Tongue (tissue), 2 donors: ENCODE data around the gene CELSR1. TPM values are rescaled to one million over a fixed set of nuclear protein-coding genes. Genes with fewer than 3 reads are reported as not detected.

Experiments
- DNase-seq: peaks from one replicate; pipeline ENCODE4 v3.0.0-alpha.2; 2015
- total RNA-seq: library from RNA; depleted of rRNA; stranded (reverse); fragments of >200 nt; gene quantifications from one replicate; pipeline ENCODE4 v1.2.3, GENCODE V29; 2014

Gene CELSR1
- total RNA-seq, 1 donor from 2014 or later: 18.1 TPM

DNA sequence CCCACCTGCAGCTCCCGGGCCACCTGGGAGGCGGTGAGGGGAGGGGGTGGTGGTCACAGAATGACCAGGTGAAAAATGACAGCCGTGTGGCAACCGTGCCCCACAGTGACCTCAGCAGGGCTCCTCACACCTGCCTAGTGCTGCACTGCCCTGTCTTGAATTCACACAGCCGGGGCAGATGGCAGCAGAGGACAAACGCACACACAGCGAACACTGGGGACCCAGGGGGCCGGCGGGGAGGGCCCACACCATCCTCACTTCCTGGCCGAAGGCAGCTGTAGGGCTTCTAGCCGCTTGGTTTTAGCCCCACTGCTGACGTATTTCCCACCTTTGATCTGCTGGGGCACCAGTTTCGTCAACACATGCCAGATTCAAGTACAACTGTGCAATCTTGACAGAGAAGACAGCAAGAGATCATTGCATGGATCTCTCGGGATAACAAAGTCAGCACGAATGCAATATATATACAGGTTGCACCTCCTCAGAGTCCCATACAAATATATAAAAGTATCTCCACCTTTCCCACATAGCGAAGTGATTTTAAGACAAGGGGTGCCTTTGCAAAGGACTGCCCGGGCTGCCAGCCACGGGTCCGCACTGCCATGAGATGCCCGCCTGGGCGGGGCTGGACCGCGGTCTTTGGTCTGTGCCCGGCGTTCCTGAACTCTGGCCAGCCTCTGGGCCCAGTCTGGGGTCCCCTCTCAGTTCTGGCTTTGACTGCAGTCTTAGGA lies 175.1 kb downstream of the CELSR1 start:
- DNase-seq: no peak

DNA sequence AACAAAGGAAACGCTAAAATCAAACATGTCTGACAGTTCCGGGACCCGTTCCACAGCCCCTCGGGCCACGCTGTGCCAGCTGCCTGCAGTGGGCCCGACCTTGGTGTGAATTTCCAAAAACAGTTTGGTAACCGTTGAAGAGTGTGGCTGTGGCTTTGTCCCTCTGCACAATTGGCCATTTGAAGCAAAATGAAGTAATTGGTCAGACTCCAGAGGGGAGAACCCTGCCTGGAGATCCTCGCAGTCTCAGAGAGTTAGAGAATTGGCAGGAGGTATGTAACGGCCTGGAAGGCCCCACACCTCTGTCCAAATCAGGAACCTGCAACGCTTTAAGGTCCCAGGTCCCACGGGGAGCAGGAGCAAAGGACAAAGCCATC lies 175.6 kb downstream of the CELSR1 start:
- no peak for DNase-seq

DNA sequence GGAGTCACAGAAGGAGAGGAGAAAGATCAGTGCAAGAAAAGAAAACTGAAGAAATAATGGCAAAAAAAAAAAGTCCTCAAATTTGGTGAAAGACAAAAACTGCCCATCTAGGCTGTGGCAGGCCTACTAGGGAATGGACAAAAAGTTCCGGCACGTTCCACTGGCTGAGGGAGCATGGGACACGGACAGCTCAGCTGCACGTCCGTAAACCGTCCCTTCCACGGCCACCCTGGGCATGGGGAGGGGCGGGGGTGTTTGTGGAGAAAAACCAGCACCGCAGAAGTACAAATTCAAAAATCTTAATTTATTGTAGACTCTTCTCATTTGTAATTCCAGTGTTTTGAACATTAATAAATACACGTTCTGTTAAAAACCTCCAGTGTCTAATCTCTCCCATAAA lies 176.5 kb downstream of the CELSR1 start:
- no peak for DNase-seq

DNA sequence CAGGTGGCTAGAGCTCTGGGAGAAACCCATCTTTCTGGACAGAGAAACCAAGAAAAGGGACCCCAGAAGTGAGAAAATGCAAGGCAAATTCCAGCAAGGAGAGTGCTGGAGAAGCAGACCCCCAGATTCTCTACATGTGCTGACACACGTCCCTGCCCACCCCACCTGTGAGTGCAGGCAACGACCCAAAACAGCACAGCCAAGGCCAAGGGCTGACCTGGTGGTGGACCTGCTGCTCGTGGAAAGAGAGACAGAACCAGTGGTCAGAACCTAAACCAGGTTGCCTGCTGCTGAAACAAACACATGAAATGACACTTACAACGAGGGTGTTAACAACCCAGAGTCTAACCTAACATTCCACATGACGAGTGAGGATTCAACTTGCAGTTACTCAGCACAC lies 177.3 kb downstream of the CELSR1 start:
- DNase-seq: no peak

DNA sequence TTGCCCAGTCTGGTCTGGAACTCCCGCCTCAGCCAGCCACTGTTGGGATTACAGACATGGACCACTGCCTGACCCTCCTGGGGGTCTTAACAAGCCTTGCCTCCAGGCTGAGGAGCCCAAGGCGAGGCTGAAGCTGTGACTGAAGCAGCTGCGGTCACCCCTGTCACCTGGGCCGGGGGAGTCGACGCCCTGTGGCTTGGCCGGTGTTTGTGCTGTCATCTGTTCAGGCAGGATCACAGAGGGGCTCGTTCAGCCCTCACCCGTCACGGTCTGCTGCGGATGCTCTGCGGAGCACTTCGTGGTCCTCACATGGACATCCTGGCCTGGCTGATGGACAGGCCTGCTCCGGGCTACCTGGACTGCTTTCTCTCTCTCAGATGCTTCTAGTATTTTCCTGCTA lies 178.1 kb downstream of the CELSR1 start:
- no peak for DNase-seq

DNA sequence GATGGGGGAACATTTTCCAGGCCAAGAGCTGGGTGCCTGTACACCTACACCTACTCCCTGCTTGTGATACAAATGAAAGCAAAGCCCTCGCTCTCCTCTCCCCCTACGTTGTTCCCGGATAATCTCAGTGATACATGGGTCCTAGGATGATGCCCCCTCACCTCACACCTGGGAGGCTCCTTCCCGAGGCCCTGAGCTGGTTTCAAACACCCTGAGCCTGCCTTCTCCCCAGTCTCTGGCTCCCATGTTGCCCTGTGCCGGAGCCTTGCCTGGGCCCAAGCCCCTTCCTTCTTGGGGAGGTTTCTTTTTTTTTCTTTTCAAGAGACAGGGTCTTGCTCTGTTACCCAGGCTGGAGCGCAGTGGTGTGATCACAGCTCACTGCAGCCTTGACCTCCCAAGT lies 178.7 kb downstream of the CELSR1 start:
- DNase-seq: no peak

DNA sequence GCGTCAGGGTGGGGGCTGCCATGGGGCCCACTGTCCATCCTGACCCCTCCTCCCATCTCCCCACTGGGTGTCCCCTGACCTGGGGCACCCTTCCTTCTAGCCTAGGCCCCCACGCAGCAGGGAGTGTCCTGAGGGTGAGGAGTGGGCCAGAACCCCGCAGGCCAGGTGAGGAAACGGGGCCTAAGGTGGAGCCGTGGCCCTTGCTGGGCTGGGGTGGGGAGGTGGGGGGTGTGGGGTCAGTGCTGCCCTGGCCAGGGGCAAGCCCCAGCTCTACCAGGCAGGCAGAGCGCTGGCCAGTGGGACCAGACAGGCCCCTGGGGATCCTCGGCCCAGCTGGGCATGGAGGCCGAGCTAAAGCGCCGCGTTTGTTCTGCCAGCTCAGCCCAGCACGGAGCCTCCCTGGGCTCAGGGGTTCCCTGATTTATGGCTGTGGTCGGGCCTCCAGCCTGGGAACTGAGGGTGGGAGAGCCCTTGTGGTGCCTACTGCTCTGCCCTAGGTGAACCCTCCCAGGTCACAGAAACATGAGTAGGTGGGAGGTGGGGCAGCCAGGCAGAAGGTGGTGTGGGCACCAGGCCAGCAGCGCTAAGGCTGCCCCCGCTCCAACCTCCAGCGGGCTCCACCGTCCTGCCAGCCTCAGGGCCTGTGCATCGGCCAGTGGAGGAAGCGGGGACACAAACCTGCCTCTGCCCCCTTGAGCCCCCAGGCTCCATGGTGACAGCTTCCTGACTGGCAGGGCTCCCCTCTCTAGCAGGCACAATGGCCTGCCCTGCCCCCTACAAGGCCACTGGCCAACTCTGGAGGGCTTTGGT lies 179.5 kb downstream of the CELSR1 start:
- no peak for DNase-seq

DNA sequence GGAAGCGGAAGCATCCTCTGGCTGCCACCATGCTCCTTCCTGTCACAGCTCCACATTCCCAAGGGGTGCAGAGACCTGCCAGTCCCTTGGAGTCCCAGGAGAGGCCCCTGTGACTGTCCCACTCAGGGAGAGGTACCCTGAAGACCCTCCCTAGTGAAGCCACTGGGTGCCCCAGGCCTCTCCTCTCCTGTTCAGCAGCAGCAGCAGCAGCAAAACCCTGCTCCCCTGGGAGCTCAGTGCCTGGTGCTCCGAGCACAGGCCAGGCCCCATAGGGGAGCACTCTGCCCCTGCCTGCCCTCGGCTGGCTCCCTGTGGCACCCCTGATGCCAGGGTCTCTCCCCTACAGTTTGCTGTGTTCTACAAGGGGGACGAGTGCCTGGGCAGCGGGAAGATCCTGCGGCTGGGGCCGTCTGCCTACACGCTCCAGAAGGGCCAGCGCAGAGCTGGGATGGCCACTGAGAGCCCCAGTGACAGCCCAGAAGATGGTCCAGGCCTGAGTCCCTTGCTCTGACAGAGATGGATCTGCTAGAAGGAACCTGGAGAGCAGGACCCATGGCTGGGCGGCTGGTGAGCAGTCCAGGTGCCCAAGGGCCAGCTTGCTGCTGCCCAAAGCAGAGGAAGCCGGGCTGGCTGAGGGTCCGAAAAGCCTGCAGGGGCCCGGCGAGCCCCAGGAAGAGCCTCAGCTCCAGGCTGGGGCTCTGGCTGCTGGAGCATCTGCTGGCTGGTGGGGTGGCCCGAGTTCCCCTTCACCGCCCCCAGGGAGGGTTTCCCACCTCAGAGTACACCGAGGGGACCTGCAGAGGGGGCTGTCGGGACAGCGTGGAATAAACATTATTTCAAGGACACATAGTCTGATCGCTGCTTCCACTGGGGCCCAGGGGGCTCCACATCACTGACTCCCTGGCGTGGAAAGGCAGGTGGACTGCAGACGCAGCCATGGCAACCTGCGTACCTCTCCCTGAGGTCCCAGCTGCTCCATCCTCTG lies 180.6 kb downstream of the CELSR1 start:
- DNase-seq: no peak

DNA sequence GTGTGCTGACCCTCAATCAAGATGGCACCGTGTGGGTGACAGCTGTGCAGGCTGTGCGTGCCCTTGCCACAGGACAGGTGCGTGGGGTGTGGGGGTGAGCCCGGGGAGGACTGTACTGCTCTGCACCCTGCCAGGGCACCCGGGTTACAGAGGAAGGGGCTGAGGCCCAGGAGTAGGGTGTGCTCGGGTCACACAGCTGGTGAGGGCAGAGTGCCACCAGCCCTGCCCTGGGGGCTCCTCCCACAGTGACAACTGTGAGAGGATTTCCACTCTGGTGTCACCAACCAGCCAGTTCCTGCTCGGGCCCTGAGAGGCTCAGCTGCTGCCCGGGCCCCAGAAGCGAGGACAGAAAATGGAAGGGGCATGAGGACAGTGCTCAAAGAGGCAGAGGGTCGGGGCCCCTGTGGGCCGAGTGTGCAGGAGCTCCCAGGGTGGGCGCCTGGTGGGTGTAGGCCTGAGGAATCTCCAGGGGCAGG lies 181.4 kb downstream of the CELSR1 start:
- peak; percentile 75 for DNase-seq

DNA sequence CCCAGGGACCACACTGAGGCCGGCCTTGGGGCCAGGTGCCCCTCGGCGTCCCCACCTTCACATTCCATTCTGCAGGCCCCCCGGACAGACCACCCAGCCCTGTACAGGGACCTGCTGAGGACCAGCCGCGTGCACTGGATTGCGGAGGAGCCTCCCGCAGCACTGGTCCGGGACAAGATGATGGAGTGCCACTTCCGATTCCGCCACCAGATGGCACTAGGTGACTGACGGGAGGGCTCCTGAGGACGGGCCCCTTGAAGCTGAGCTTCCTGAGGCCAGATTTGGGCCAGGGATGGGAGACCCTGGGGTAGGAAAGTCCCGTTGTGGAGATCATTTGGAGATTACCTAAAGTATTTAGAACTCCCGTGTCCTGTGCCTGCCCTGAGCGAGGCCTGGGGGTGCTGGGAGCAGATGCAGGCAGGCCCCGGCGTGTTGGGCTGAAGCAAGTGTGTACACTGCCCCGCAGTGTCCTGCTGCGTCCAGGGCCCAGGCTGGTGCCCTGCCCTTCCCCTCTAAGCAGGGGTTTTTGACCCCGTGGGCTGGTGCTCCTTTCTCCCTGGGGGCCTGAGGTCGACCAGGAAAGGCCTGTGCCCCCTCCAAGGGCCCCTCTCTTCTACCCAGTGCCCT lies 181.9 kb downstream of the CELSR1 start:
- DNase-seq: peak; percentile 89

DNA sequence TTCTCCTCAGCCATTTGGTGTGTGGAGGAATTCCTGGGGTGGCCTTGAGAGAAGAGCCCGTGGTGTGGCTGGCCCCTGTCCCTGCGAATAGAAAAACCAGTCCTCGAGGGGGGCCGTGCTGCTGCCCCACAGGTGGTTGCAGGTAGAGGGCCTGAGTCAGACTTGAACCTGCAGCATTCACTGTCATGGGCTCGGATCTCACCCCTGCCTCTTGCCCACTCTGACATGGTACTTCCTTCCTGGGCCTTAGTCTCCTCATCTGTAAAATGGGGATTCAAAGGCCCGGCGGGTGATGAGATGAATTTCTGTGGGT lies 182.5 kb downstream of the CELSR1 start:
- DNase-seq: no peak

DNA sequence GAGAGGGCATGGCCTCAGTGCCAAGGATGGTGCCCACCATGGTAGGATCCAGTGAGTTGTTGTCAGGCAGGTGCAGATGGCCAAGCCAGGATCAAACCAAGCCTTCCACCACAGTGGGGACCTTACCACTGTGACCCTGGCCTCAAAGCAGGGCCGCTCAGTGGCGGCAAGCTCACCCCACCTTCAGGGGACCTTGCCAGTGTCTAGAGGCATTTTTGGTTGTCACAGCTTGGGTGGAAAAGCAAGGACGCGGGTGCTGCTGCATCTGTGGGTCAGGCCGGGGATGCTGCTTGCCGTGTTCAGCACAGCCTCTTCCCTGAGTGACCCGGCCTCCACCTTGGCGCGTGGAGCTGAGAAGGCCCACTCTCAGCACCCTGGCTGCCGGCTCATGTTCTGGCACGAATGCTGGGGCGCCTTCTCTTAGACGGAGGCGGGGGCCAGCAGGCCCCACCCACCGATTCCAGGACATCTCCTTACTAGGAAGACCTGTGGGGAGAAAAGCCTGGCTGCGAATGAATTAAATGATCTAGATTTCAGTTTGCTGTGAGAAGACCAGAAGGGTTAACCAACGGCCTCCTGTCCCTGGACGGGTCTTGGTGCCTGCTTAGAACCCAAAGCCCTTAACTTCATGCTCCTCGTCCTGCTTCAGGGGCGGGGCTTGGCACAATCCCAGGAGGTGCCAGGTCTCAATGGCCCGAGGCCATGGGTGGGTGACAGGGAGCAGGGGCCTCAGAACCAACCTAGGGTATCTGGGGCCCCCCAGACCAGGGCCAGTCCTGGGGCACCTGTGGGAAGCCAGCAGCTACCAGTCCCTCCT lies 183.0 kb downstream of the CELSR1 start:
- DNase-seq: no peak

DNA sequence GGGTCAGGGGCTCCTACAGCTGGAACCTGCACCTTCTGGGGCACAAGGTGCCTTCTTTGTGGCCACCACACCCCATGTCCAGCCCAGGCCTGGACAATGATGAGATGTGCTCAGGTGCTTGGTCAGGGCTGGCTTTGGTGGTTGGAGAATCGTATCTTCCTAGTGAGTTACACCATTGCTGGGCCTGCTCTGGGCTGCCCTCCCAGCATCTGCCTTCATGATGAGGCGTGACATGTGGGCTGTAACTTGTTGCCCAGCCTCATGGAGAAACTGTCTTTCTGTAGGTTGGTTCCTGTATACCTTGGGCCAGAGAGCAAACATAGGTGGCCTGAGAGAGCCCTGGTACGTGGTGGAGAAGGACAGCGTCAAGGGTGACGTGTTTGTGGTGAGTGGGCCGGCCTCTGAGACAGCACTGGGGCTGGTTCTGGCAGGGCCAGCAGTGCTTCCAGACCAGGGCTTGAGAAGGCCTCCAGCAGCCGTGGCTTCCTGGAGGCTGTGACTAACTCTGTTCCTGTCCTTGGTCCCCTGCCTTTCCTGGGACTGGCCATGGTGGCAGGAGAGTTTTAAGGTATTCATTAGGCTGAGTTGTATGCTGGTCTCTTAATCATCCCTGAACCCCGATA lies 183.8 kb downstream of the CELSR1 start:
- no peak for DNase-seq

DNA sequence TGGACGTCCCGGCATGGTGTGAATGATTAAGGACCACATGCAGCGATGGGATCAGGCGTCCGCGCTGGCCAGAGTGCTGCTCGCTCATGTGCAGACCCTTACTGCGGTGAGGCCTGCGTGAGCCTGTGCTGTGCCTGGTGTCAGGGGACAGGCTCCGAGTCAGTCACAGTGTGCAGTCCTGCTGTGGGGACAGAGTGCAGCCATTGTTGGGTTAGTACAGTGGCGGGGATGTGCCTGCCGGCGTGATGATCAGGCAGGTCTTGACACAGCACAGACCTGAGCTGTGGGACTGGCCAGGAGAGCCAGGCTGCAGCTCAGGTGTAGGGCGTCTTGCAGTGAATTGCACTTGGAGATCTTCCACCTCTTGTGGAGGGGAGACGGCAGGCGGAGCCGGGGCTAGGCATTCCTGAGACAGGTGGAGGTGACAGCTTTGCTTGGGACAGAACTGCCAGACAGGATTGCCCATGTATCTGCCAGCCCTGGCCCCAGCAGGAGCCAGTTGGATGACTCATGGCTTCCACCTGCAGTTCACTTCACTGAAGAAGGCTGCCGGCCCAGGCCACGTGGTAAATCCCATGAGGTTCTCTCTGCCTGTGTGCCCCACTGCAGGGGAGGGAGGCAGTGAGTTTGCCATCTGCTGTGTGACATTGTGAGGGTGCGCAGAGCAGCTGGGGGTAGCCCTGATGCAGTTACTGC lies 184.6 kb downstream of the CELSR1 start:
- peak; percentile 32 for DNase-seq

DNA sequence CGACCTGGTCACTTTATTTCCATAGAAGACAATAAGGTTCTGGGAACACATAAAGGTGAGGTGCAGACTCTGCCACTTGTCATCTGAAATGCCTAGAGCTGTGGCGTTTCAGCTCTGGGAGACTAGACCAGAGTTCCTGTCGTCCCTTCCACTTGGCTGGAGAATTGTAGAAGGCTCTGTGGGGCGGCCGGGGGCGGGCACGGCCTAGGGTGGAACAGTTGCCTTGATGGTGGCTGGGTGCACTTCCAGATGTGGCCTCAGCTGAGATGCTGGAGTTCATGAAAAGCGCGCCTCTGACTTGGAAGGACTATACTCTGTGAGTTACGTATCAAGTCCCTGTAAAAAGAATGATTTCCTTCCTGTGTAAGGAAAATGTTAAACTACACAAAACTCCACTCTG lies 185.1 kb downstream of the CELSR1 start:
- DNase-seq: no peak

DNA sequence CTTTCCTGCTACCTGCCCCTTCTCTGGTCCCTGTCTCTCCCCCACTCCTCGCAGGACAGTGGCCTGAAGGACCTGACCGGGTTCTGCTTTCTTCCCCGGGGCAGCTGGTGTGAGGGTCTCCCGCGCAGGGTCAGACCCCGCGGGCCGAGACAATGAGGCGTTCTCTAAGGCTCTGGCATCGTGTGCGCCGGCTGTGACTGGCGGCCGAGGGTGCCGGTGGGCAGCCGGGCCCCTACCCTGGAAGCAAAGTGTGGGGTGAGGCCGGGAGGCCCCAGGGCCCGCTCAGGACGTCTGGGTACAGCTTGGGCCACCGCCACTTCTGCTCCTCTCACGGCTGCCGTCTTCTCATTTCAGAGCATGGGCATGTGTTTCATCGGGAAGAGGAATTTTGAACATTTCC lies 185.7 kb downstream of the CELSR1 start:
- DNase-seq: no peak

DNA sequence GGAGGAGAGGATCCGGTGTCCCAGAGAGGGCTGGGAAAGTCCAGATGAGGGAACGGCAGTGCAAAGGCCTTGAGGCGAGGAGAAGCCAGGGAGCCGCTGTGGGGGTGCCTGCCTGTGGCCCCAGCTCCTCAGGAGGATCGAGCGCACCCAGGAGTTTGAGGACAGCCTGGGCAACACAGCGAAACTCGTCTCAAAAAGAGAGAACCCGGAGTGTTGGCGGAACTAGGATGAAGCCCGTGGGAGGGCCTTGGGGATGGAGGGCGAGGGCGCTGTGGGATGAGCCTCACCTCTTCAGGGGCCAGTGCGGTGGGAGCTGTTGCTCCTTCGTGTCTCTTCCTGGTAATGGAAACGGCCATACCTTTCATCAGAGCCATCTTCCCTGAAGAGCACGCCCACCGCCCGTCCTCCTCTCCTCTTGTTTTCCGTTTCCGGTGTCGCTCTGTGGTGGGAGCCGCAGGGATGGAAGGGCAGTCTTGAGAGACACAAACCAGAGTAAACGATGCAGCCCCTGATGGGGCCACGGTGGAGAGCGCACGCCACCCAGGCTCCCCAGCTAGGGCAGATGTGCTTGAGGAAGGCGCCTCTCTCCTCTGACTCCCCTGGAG lies 186.2 kb downstream of the CELSR1 start:
- DNase-seq: no peak

DNA sequence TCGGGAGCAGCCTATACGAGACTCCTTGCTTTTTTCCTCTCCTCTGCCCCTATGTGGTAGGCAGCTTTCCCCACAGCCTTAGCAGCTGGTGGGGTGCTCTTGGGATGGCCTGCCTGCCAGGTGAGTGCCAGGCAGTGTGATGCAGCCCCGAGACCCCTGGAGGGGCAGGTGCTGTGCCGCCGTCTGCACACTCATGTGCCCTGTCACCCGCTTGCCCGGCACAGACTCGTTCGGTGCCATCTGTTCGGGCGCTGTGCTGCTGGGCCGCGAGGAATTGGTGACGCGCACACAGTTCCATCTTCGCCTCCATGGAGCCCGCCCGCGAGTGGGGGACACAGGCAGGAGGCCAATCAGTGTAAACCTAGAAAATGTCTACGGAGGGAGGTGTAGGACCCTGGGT lies 186.8 kb downstream of the CELSR1 start:
- DNase-seq: no peak

DNA sequence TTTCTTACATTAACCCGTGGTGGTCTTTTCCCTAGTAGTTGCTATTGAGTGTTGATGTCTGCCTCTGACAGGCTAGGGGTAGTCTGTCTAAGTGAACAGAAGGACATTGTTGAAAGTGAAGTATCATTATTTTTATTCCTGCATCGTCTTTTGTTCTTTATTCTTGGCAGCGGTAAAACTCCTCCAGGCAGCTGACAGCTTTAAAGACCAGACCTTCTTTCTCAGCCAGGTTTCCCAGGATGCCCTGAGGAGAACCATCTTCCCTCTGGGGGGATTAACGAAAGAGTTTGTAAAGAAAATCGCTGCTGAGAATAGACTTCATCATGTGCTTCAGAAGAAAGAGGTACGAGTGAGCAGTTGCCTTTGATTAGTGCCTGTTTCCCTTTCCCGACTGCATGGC lies 187.3 kb downstream of the CELSR1 start:
- no peak for DNase-seq

DNA sequence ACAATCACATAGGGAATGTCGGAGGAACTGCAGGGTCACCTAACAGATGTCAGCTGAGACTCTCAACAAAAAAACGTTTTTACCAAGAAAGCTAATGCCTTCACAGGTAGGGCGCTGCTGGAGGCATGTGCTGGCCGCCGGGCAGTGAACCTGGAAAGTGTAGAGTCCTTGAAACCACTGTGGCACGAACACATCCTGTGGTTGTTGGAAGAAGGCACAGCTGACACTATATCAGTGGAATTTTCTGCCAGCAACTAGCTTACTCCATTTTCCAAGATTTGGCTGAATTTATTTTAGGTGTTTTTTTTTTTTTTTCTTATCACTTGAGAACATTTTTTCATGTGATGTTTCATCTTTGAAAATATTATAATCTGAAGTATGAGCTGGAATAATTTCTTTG lies 187.7 kb downstream of the CELSR1 start:
- no peak for DNase-seq
